ENCODE data around the gene TCERG1L.
"Not testable (repeated sequence)": the region's sequence is repeated elsewhere in the genome, so short reads cannot be mapped to it uniquely, and the experiment has no call there.

The TCERG1L gene

GRCh38 chr10:131184503-131184902 is 127.0 kb downstream of the TCERG1L start:
- no peak for DNase-seq (ENCODE audit: low read depth)

- DNase-seq (ENCODE audit: low read depth): no peak
Measured at GRCh38 chr10:131183546-131184045, 127.9 kb downstream of the TCERG1L start.

GRCh38 chr10:131181456-131181855 is 130.1 kb downstream of the TCERG1L start:
- no peak for DNase-seq (ENCODE audit: low read depth)

GRCh38 chr10:131180740-131181415 is 130.6 kb downstream of the TCERG1L start:
- no peak for DNase-seq (ENCODE audit: low read depth)

- DNase-seq (ENCODE audit: low read depth): no peak
Measured at GRCh38 chr10:131180086-131180485, 131.4 kb downstream of the TCERG1L start.

GRCh38 chr10:131179361-131179760 is 132.2 kb downstream of the TCERG1L start:
- DNase-seq (ENCODE audit: low read depth): no peak

GRCh38 chr10:131178521-131179331 is 132.8 kb downstream of the TCERG1L start:
- no peak for DNase-seq (ENCODE audit: low read depth)

GRCh38 chr10:131177431-131178327 is 133.8 kb downstream of the TCERG1L start:
- DNase-seq (ENCODE audit: low read depth): no peak

GRCh38 chr10:131176907-131177306 is 134.6 kb downstream of the TCERG1L start:
- no peak for DNase-seq (ENCODE audit: low read depth)

GRCh38 chr10:131176324-131176723 is 135.2 kb downstream of the TCERG1L start:
- DNase-seq (ENCODE audit: low read depth): not testable (repeated sequence)

- no peak for DNase-seq (ENCODE audit: low read depth)
Measured at GRCh38 chr10:131175891-131176290, 135.6 kb downstream of the TCERG1L start.

GRCh38 chr10:131174651-131175540 is 136.6 kb downstream of the TCERG1L start:
- DNase-seq (ENCODE audit: low read depth): no peak

GRCh38 chr10:131174211-131174565 is 137.3 kb downstream of the TCERG1L start:
- no peak for DNase-seq (ENCODE audit: low read depth)

- DNase-seq (ENCODE audit: low read depth): no peak
Measured at GRCh38 chr10:131173484-131174210, 137.9 kb downstream of the TCERG1L start.

GRCh38 chr10:131172433-131172832 is 139.1 kb downstream of the TCERG1L start:
- no peak for DNase-seq (ENCODE audit: low read depth)

GRCh38 chr10:131169146-131169545 is 142.4 kb downstream of the TCERG1L start:
- no peak for DNase-seq (ENCODE audit: low read depth)

GRCh38 chr10:131168238-131168875 is 143.2 kb downstream of the TCERG1L start:
- DNase-seq (ENCODE audit: low read depth): no peak

- no peak for DNase-seq (ENCODE audit: low read depth)
Measured at GRCh38 chr10:131167036-131167860, 144.3 kb downstream of the TCERG1L start.

GRCh38 chr10:131166486-131166885 is 145.0 kb downstream of the TCERG1L start:
- no peak for DNase-seq (ENCODE audit: low read depth)

Data from ELR (cell line).